GM10847 (cell line): ENCODE measurements around the gene CFAP57.

Experiments
- POLR2A ChIP-seq: IDR thresholded peaks from 2 replicates; pipeline ENCODE4 v1.6.1; 2011; ENCODE audit not compliant: insufficient read length; ENCODE audit errors: extremely low read depth

CFAP57 gene

GRCh38 chr1:43274125-43274803 lies 102.1 kb downstream of the CFAP57 start:
- TF ChIP-seq POLR2A, result no peak

GRCh38 chr1:43274804-43275180 lies 102.7 kb downstream of the CFAP57 start:
- TF ChIP-seq POLR2A, result no peak

- no peak for TF ChIP-seq POLR2A
Observed at GRCh38 chr1:43275826-43276620, 103.9 kb downstream of the CFAP57 start.

- no peak for TF ChIP-seq POLR2A
Observed at GRCh38 chr1:43276673-43277072, 104.5 kb downstream of the CFAP57 start.

- no peak for TF ChIP-seq POLR2A
Observed at GRCh38 chr1:43277116-43277876, 105.2 kb downstream of the CFAP57 start.

GRCh38 chr1:43279161-43279560 lies 107.0 kb downstream of the CFAP57 start:
- TF ChIP-seq POLR2A, result no peak

- no peak for TF ChIP-seq POLR2A
Observed at GRCh38 chr1:43279666-43280065, 107.5 kb downstream of the CFAP57 start.

- no peak for TF ChIP-seq POLR2A
Observed at GRCh38 chr1:43280692-43281091, 108.6 kb downstream of the CFAP57 start.

GRCh38 chr1:43282220-43283195 lies 110.4 kb downstream of the CFAP57 start:
- no peak for TF ChIP-seq POLR2A

GRCh38 chr1:43284065-43284464 lies 111.9 kb downstream of the CFAP57 start:
- TF ChIP-seq POLR2A, result no peak

- no peak for TF ChIP-seq POLR2A
Observed at GRCh38 chr1:43284546-43285110, 112.5 kb downstream of the CFAP57 start.

- TF ChIP-seq POLR2A, result no peak
Observed at GRCh38 chr1:43285269-43285990, 113.3 kb downstream of the CFAP57 start, which contains the start of gene C1orf210. Gene C1orf210 (minus strand): TSS chr1:43285581. CDS start chr1:43283270, 2,311 bp downstream.

- TF ChIP-seq POLR2A, result no peak
Observed at GRCh38 chr1:43286115-43286514, 114.0 kb downstream of the CFAP57 start.

GRCh38 chr1:43286533-43286932 lies 114.4 kb downstream of the CFAP57 start:
- no peak for TF ChIP-seq POLR2A
